ENCODE results near the gene GNB2. TPM values are rescaled to one million over a fixed set of nuclear protein-coding genes. Genes with fewer than 3 reads are reported as not detected.

The GNB2 gene
- total and polyA plus RNA-seq, 7 experiments from 2014 or later = 35.8 to 215 (median 114) TPM

DNA sequence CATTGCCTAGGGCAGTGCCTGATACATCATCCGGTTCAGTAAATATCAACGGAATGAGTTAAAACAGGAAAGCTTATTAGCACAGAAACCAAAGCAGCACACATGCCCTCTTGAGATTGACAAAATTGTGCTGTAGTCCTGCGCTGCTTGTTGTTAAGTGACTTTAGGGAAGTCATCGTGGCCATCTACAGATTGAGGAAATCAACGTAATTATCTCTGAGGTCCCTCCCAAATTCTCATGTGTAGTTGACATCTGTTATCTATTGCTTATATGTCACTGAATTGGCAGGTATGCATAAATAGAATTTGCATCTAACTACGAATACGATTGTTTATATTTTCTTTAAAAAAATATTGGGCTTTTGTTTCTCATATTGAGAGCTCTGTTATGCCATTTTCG is 3.5 kb upstream of the GNB2 start:
- Mint-ChIP-seq H3K9me3 (peaks cover 0 to 4% (median 0%) of the 10 kb centered on the region in 11 donors), H3K4me1 (peaks cover 0 to 15% (median 0%) of the 10 kb centered on the region in 7 donors), H3K27ac (no peak overlapping the region), H3K36me3 (peaks cover 0 to 8% (median 0%) of the 10 kb centered on the region in 5 donors), H3K4me3 (no peak overlapping the region), H3K27me3 (peaks cover 0 to 31% (median 0%) of the 10 kb centered on the region in 5 donors)
- ChIA-PET CTCF (no interaction called here), POLR2A (interaction anchor here (0.7 to 1.3 kb wide), 2 partner anchors 11 to 18 kb away, joined by 3 to 6 read pairs; no protein-coding TSS in a partner anchor)
- intact Hi-C loops (cut with micrococcal nuclease) = loop anchor here in 1 of 2 donors (10.0 kb wide), 1 partner anchor 575 kb away; the partner anchor contains the start of gene FIS1
- DNase-seq = no peak
- Histone ChIP-seq H3K4me3 (ENCODE audit: low read length) (no peak overlapping the region), H3K36me3 (ENCODE audit: control insufficient read depth in 2 of 3, insufficient read depth in 3 of 3, low read length in 3 of 3) (peaks cover 0 to 5% (median 0%) of the 10 kb centered on the region in 3 experiments), H3K27me3 (ENCODE audit: control insufficient read depth in 2 of 2, insufficient read depth in 2 of 2, low read length in 2 of 2) (no peaks in the 10 kb centered on the region), H3K9me3 (ENCODE audit: control insufficient read depth in 2 of 3, low read length in 3 of 3) (no peaks in the 10 kb centered on the region), H3K4me1 (ENCODE audit: control insufficient read depth in 2 of 2, insufficient read depth in 2 of 2, low read length in 2 of 2) (no peaks in the 10 kb centered on the region), H3K27ac (ENCODE audit: low read depth, low read length) (no peak overlapping the region)
- no peak for ATAC-seq

GRCh38 chr7:100671353-100672327 is 1.9 kb upstream of the GNB2 start:
- Histone ChIP-seq H3K4me3 (ENCODE audit: low read length) (no peak overlapping the region), H3K27me3 (ENCODE audit: control insufficient read depth in 2 of 2, insufficient read depth in 2 of 2, low read length in 2 of 2) (no peaks in the 10 kb centered on the region), H3K27ac (ENCODE audit: low read depth, low read length) (no peak overlapping the region), H3K4me1 (ENCODE audit: control insufficient read depth in 2 of 2, insufficient read depth in 2 of 2, low read length in 2 of 2) (no peaks in the 10 kb centered on the region), H3K9me3 (ENCODE audit: control insufficient read depth in 2 of 3, low read length in 3 of 3) (no peaks in the 10 kb centered on the region), H3K36me3 (ENCODE audit: control insufficient read depth in 2 of 3, insufficient read depth in 3 of 3, low read length in 3 of 3) (peaks cover 0 to 9% (median 0%) of the 10 kb centered on the region in 3 experiments)
- Mint-ChIP-seq H3K27ac (peak overlapping the region in 2 of 9 donors; percentile 11 to 38), H3K36me3 (peaks cover 0 to 8% (median 0%) of the 10 kb centered on the region in 5 donors), H3K4me3 (peak overlapping the region in 4 of 10 donors; percentile 23 to 98 (median 38)), H3K27me3 (peaks cover 0 to 26% (median 0%) of the 10 kb centered on the region in 5 donors), H3K9me3 (peaks cover 0 to 4% (median 0%) of the 10 kb centered on the region in 11 donors), H3K4me1 (peaks cover 4 to 19% (median 5%) of the 10 kb centered on the region in 7 donors)
- ChIA-PET CTCF (no interaction called here), POLR2A (interaction anchor here (0.6 to 1.1 kb wide), 3 partner anchors 7 to 73 kb away, joined by 3 to 5 read pairs (median 3); no protein-coding TSS in a partner anchor)
- intact Hi-C loops (cut with micrococcal nuclease) = loop anchor here (2.0 to 10.0 kb wide), 2 partner anchors 15 to 573 kb away; partner anchors contain the start of genes ACTL6B (in 1 of the 2) and FIS1 (in 1 of the 2)
- DNase-seq (no peak), ATAC-seq (no peak)

GRCh38 chr7:100673942-100674410 is 436 bp downstream of the GNB2 start:
- intact Hi-C loops (cut with micrococcal nuclease) = loop anchor here (1.0 to 10.0 kb wide), 15 partner anchors 17 to 571 kb away; partner anchors contain the start of genes ACTL6B (in 2 of the 2), FBXO24 (in 2 of the 2), LRCH4 (in 2 of the 2) and MOSPD3 (in 2 of the 2)
- H3K4me1 Mint-ChIP-seq = peaks cover 9 to 27% (median 15%) of the 10 kb centered on the region in 7 donors
- H3K27ac ChIP-seq (ENCODE audit: low read depth, low read length) = peak overlapping the region; percentile 98
- DNase-seq (peak in 4 of 9 donors; percentile 30 to 48 (median 36)), ATAC-seq (no peak)
- peak overlapping the region; percentile 88 to 97 (median 95) for H3K27ac Mint-ChIP-seq
- H3K4me3 Mint-ChIP-seq = peak overlapping the region; percentile 89 to 99 (median 96)
- CTCF ChIA-PET = interaction anchor here (1.0 to 1.5 kb wide), 4 partner anchors 18 to 110 kb away, joined by 3 to 4 read pairs (median 3); no protein-coding TSS in a partner anchor
- peaks cover 0 to 17% (median 0%) of the 10 kb centered on the region in 5 donors for H3K27me3 Mint-ChIP-seq
- H3K36me3 Mint-ChIP-seq = peaks cover 0 to 10% (median 0%) of the 10 kb centered on the region in 5 donors
- H3K9me3 Mint-ChIP-seq = peaks cover 0 to 4% (median 0%) of the 10 kb centered on the region in 11 donors
- no peaks in the 10 kb centered on the region for H3K9me3 ChIP-seq (ENCODE audit: control insufficient read depth in 2 of 3, low read length in 3 of 3)
- peak overlapping the region; percentile 82 for H3K4me3 ChIP-seq (ENCODE audit: low read length)
- no peaks in the 10 kb centered on the region for H3K4me1 ChIP-seq (ENCODE audit: control insufficient read depth in 2 of 2, insufficient read depth in 2 of 2, low read length in 2 of 2)
- no peaks in the 10 kb centered on the region for H3K27me3 ChIP-seq (ENCODE audit: control insufficient read depth in 2 of 2, insufficient read depth in 2 of 2, low read length in 2 of 2)
- POLR2A ChIA-PET = interaction anchor here (1.2 to 3.8 kb wide), 10 partner anchors 9 to 237 kb away, joined by 3 to 37 read pairs (median 8); partner anchors contain the start of genes FBXO24, GIGYF1, LRCH4 and MOSPD3
- peaks cover 0 to 32% (median 5%) of the 10 kb centered on the region in 3 experiments for H3K36me3 ChIP-seq (ENCODE audit: control insufficient read depth in 2 of 3, insufficient read depth in 3 of 3, low read length in 3 of 3)

GRCh38 chr7:100674411-100675104 is 1.0 kb downstream of the GNB2 start:
- Histone ChIP-seq H3K4me1 (ENCODE audit: control insufficient read depth in 2 of 2, insufficient read depth in 2 of 2, low read length in 2 of 2) (no peaks in the 10 kb centered on the region), H3K27ac (ENCODE audit: low read depth, low read length) (peak overlapping the region; percentile 98), H3K36me3 (ENCODE audit: control insufficient read depth in 2 of 3, insufficient read depth in 3 of 3, low read length in 3 of 3) (peaks cover 0 to 38% (median 5%) of the 10 kb centered on the region in 3 experiments), H3K4me3 (ENCODE audit: low read length) (peak overlapping the region; percentile 82), H3K27me3 (ENCODE audit: control insufficient read depth in 2 of 2, insufficient read depth in 2 of 2, low read length in 2 of 2) (no peaks in the 10 kb centered on the region), H3K9me3 (ENCODE audit: control insufficient read depth in 2 of 3, low read length in 3 of 3) (no peaks in the 10 kb centered on the region)
- Mint-ChIP-seq H3K9me3 (peaks cover 0 to 4% (median 0%) of the 10 kb centered on the region in 11 donors), H3K4me3 (peak overlapping the region; percentile 89 to 99 (median 96)), H3K27me3 (peaks cover 0 to 15% (median 0%) of the 10 kb centered on the region in 5 donors), H3K27ac (peak overlapping the region; percentile 88 to 97 (median 96)), H3K36me3 (peaks cover 0 to 11% (median 0%) of the 10 kb centered on the region in 5 donors), H3K4me1 (peaks cover 9 to 30% (median 19%) of the 10 kb centered on the region in 7 donors)
- ChIA-PET POLR2A (interaction anchor here (0.6 to 3.8 kb wide), 14 partner anchors 9 to 537 kb away, joined by 3 to 37 read pairs (median 4); partner anchors contain the start of genes FBXO24, GIGYF1, LRCH4 and MOSPD3), CTCF (interaction anchor here (0.6 to 1.5 kb wide), 5 partner anchors 17 to 111 kb away, joined by 3 to 11 read pairs (median 3); no protein-coding TSS in a partner anchor)
- ATAC-seq = no peak
- intact Hi-C loops (cut with micrococcal nuclease) = loop anchor here (1.0 to 10.0 kb wide), 10 partner anchors 17 to 572 kb away; partner anchors contain the start of genes TSC22D4 (in 2 of the 2), AGFG2 (in 1 of the 2), AP4M1 (in 1 of the 2) and FIS1 (in 1 of the 2)
- DNase-seq = peak in 6 of 9 donors; percentile 41 to 53 (median 48)

- H3K4me1 ChIP-seq (ENCODE audit: control insufficient read depth in 2 of 2, insufficient read depth in 2 of 2, low read length in 2 of 2) = peaks cover 0 to under 1% of the 10 kb centered on the region in 2 donors
Measured at GRCh38 chr7:100675105-100675451, 1.5 kb downstream of the GNB2 start.

More at GRCh38 chr7:100675105-100675451, 1.5 kb downstream of the GNB2 start:
- peak overlapping the region; percentile 98 for H3K27ac ChIP-seq (ENCODE audit: low read depth, low read length)
- H3K9me3 ChIP-seq (ENCODE audit: control insufficient read depth in 2 of 3, low read length in 3 of 3) = no peaks in the 10 kb centered on the region
- H3K27ac Mint-ChIP-seq = peak overlapping the region in 6 of 9 donors; percentile 89 to 97 (median 94)
- peak overlapping the region; percentile 89 to 99 (median 96) for H3K4me3 Mint-ChIP-seq
- ChIA-PET CTCF (interaction anchor here (1.0 to 1.5 kb wide), 4 partner anchors 17 to 111 kb away, joined by 3 to 4 read pairs (median 3); no protein-coding TSS in a partner anchor), POLR2A (interaction anchor here (0.6 to 3.8 kb wide), 16 partner anchors 8 to 537 kb away, joined by 3 to 37 read pairs (median 4); partner anchors contain the start of genes FBXO24, GIGYF1, LRCH4 and MEPCE)
- H3K4me1 Mint-ChIP-seq = peaks cover 12 to 32% (median 24%) of the 10 kb centered on the region in 7 donors
- peaks cover 0 to 11% (median 0%) of the 10 kb centered on the region in 5 donors for H3K36me3 Mint-ChIP-seq
- ATAC-seq (no peak), DNase-seq (peak in 3 of 9 donors; percentile 26 to 52 (median 47))
- peak overlapping the region; percentile 82 for H3K4me3 ChIP-seq (ENCODE audit: low read length)
- intact Hi-C loops (cut with micrococcal nuclease) = loop anchor here (1.0 to 10.0 kb wide), 10 partner anchors 16 to 573 kb away; partner anchors contain the start of genes TSC22D4 (in 2 of the 2), AGFG2 (in 1 of the 2), AP4M1 (in 1 of the 2) and FIS1 (in 1 of the 2)
- H3K27me3 Mint-ChIP-seq = peaks cover 0 to 10% (median 0%) of the 10 kb centered on the region in 5 donors
- H3K36me3 ChIP-seq (ENCODE audit: control insufficient read depth in 2 of 3, insufficient read depth in 3 of 3, low read length in 3 of 3) = peaks cover 0 to 43% (median 5%) of the 10 kb centered on the region in 3 experiments
- H3K9me3 Mint-ChIP-seq = peaks cover 0 to 4% (median 0%) of the 10 kb centered on the region in 11 donors
- no peaks in the 10 kb centered on the region for H3K27me3 ChIP-seq (ENCODE audit: control insufficient read depth in 2 of 2, insufficient read depth in 2 of 2, low read length in 2 of 2)

All from naive thymus-derived CD4-positive, alpha-beta T cell (primary cell).